Keratinocyte (primary cell): Measurements from ENCODE around the gene TFDP3. TPM values are rescaled to one million over a fixed set of nuclear protein-coding genes. Genes with fewer than 3 reads are reported as not detected.

ENCODE experiments used
- DNase-seq: peaks from one replicate; pipeline ENCODE4 v3.0.0-alpha.2; 2011; ENCODE audit warnings: low read depth, missing footprints, low spot score
- FAIRE-seq: peaks from 2 replicates; lab custom pipeline; 2011; peaks lifted over from hg19 to GRCh38; lab: Jason Lieb, UNC
- H2AFZ ChIP-seq: 2 replicates; pipeline ENCODE4 v1.6.0; 2012; ENCODE audit warnings: low read length, control low read depth, inconsistent platforms; ENCODE audit not compliant: control insufficient read depth
- H3K27ac ChIP-seq: 2 replicates; pipeline ENCODE4 v1.5.1; 2011; ENCODE audit warnings: low read length; ENCODE audit not compliant: control insufficient read depth, insufficient read depth
- H3K27me3 ChIP-seq: 3 replicates; pipeline ENCODE4 v1.6.0; 2011; ENCODE audit warnings: low read length; ENCODE audit not compliant: control insufficient read depth, insufficient read depth; ENCODE audit errors: extremely low read depth
- H3K36me3 ChIP-seq, 2 experiments: 2 replicates in 1 of 2; 3 replicates in 1 of 2; pipeline ENCODE4 v1.5.1; 2011; ENCODE audit warnings: low read length in 2 of 2, mild to moderate bottlenecking in 1 of 2; ENCODE audit not compliant: control insufficient read depth in 2 of 2, insufficient read depth in 2 of 2; ENCODE audit errors: extremely low read depth in 1 of 2
- H3K4me1 ChIP-seq: 3 replicates; pipeline ENCODE4 v1.5.1; 2011; ENCODE audit warnings: low read length; ENCODE audit not compliant: control insufficient read depth, insufficient read depth; ENCODE audit errors: extremely low read depth
- H3K4me2 ChIP-seq: 3 replicates; pipeline ENCODE4 v1.6.0; 2011; ENCODE audit warnings: low read depth, low read length; ENCODE audit not compliant: control insufficient read depth, insufficient read depth; ENCODE audit errors: extremely low read depth
- H3K4me3 ChIP-seq, 3 experiments: fragments of 200-600 bp in 1 of 3; sonication (generic) in 1 of 3; 2 replicates in 2 of 3; 3 replicates in 1 of 3; pipeline ENCODE4 v1.5.1; 2011 to 2016; ENCODE audit warnings: low read length in 3 of 3, mild to moderate bottlenecking in 3 of 3, control low read depth in 2 of 3, inconsistent platforms in 1 of 3, low read depth in 1 of 3, mixed read lengths in 1 of 3, mixed run types in 1 of 3, moderate library complexity in 1 of 3; ENCODE audit not compliant: control insufficient read depth in 2 of 3, insufficient read depth in 2 of 3; ENCODE audit errors: extremely low read depth in 1 of 3
- H3K79me2 ChIP-seq: 2 replicates; pipeline ENCODE4 v1.6.0; 2012; ENCODE audit warnings: low read length; ENCODE audit not compliant: control insufficient read depth, insufficient read depth
- H3K9ac ChIP-seq: 3 replicates; pipeline ENCODE4 v1.6.0; 2011; ENCODE audit warnings: low read length; ENCODE audit not compliant: control insufficient read depth, insufficient read depth; ENCODE audit errors: extremely low read depth
- H3K9me1 ChIP-seq: 3 replicates; pipeline ENCODE4 v1.6.0; 2011; ENCODE audit warnings: low read length; ENCODE audit not compliant: control insufficient read depth, insufficient read depth; ENCODE audit errors: extremely low read depth
- H3K9me3 ChIP-seq: 2 replicates; pipeline ENCODE4 v1.5.1; 2012; ENCODE audit warnings: low read depth, low read length; ENCODE audit not compliant: control insufficient read depth
- H4K20me1 ChIP-seq: 3 replicates; pipeline ENCODE4 v1.6.0; 2011; ENCODE audit warnings: low read length; ENCODE audit not compliant: control insufficient read depth, insufficient read depth; ENCODE audit errors: extremely low read depth
- EZH2 ChIP-seq: IDR thresholded peaks from one replicate; pipeline ENCODE4 v1.6.1; 2012; ENCODE audit warnings: inconsistent platforms, mild to moderate bottlenecking, low read length, moderate library complexity
- dilution Hi-C: fragments of 300-500 bp; cut with MboI; formaldehyde crosslinking; loops from one replicate; pipeline ENCODE4 v1.7.0; 2020; ENCODE audit warnings: low sequenced_read_pairs; ENCODE audit not compliant: extremely low pct_ligation_motif_present
- polyA plus RNA-seq, 5 experiments: library from polyadenylated mRNA; depleted of rRNA in 3 of 5; stranded (reverse) in 3 of 5; stranded (forward) in 1 of 5; unstranded in 1 of 5; fragments of >200 nt; gene quantifications; 1 replicate in 1 of 5; 2 replicates in 3 of 5; 3 replicates in 1 of 5; pipeline versions ENCODE4 v1.2.1 to v1.2.3, GENCODE V29; 2011 to 2012; ENCODE audit warnings: missing spikeins in 2 of 5, low read depth in 1 of 5, low replicate concordance in 1 of 5
- TF ChIP-seq, protein P1 (sequence below), 3 experiments: IDR thresholded peaks in 1 of 3; conservative IDR thresholded peaks in 1 of 3; optimal IDR thresholded peaks in 1 of 3; 2 replicates in 2 of 3; 3 replicates in 1 of 3; pipeline versions ENCODE3 to v1.5.1; 2011; ENCODE audit warnings: low read length in 3 of 3, mild to moderate bottlenecking in 3 of 3, moderate library complexity in 2 of 3, control low read depth in 1 of 3, inconsistent platforms in 1 of 3; ENCODE audit not compliant: insufficient read depth in 2 of 3; ENCODE audit errors: extremely low read depth in 1 of 3

TFDP3 gene
- polyA plus RNA-seq, 1 donor (not counting 4 experiments of a cell fraction or from before 2014, with no cell fraction given), result not detected

DNA sequence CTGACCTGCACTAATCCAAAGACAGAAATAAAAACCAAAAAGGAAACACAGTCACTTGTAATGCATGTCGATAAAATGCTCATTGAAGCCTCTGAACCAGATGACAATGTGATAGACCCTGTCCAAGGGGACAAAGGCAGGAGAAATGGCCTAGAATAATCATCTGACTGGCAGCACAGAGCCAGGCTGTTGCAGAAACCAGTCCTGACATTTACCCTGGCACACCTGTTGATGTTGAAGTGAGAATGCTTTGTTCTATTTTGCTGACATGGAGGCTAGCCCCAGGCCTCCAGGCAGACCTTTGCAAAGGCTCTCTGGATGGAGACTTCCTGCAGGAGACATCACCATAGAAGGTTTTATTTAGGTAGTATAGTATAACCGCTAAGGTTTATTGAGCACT is 41.0 kb downstream of the TFDP3 start:
- Histone ChIP-seq H3K4me3 (no peak overlapping the region), H3K9me3 (no peaks in the 10 kb centered on the region), H3K4me1 (no peaks in the 10 kb centered on the region), H3K27me3 (peaks cover 5% of the 10 kb centered on the region), H3K36me3 (no peaks in the 10 kb centered on the region), H2AFZ (no peak overlapping the region), H3K4me2 (no peak overlapping the region), H3K9ac (no peak overlapping the region), H3K9me1 (no peaks in the 10 kb centered on the region), H4K20me1 (no peaks in the 10 kb centered on the region), H3K79me2 (no peaks in the 10 kb centered on the region), H3K27ac (no peak overlapping the region)
- TF ChIP-seq EZH2, result no peak
- TF ChIP-seq, protein P1, sequence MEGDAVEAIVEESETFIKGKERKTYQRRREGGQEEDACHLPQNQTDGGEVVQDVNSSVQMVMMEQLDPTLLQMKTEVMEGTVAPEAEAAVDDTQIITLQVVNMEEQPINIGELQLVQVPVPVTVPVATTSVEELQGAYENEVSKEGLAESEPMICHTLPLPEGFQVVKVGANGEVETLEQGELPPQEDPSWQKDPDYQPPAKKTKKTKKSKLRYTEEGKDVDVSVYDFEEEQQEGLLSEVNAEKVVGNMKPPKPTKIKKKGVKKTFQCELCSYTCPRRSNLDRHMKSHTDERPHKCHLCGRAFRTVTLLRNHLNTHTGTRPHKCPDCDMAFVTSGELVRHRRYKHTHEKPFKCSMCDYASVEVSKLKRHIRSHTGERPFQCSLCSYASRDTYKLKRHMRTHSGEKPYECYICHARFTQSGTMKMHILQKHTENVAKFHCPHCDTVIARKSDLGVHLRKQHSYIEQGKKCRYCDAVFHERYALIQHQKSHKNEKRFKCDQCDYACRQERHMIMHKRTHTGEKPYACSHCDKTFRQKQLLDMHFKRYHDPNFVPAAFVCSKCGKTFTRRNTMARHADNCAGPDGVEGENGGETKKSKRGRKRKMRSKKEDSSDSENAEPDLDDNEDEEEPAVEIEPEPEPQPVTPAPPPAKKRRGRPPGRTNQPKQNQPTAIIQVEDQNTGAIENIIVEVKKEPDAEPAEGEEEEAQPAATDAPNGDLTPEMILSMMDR (optimal IDR thresholded peaks at IDR 0.05 in 1 of 3, IDR thresholded peaks at IDR 0.05 in 1 of 3, conservative IDR thresholded peaks at IDR 0.05 in 1 of 3; ENCODE audit: extremely low read depth in 1 of 3, insufficient read depth in 2 of 3, low read length in 3 of 3), result no peak
- DNase-seq, result no peak
- dilution Hi-C loops, result no loop called here
- no peak for FAIRE-seq

DNA sequence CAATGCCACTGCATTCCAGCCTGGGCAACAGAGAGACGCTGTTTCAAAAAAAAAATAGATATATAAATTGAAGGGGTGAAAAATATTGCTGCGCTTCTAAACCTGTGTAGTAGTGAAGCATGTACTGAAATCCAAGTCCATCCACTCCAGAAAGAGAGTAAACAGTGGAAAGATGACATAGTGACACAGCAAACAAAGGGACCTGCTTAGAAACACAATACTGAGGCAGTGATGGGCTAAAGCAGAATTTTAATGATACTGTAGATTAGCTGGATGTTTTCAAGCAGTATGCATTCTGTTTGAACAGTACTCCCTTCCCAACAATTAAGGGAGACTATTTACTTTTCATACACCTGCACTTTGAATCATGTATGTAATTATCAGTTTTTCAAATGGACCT is 42.5 kb downstream of the TFDP3 start:
- Histone ChIP-seq H3K27ac (no peak overlapping the region), H3K4me3 (no peak overlapping the region), H3K27me3 (peaks cover 5% of the 10 kb centered on the region), H3K9me3 (no peaks in the 10 kb centered on the region), H3K79me2 (no peaks in the 10 kb centered on the region), H2AFZ (no peak overlapping the region), H4K20me1 (no peaks in the 10 kb centered on the region), H3K4me2 (no peak overlapping the region), H3K9me1 (no peaks in the 10 kb centered on the region), H3K36me3 (no peaks in the 10 kb centered on the region), H3K9ac (no peak overlapping the region), H3K4me1 (no peaks in the 10 kb centered on the region)
- DNase-seq, result no peak
- TF ChIP-seq, protein P1 (optimal IDR thresholded peaks at IDR 0.05 in 1 of 3, IDR thresholded peaks at IDR 0.05 in 1 of 3, conservative IDR thresholded peaks at IDR 0.05 in 1 of 3; ENCODE audit: extremely low read depth in 1 of 3, insufficient read depth in 2 of 3, low read length in 3 of 3), result no peak
- TF ChIP-seq EZH2, result no peak
- dilution Hi-C loops, result no loop called here
- no peak for FAIRE-seq
